CD1c-positive myeloid dendritic cell (primary cell): ENCODE data around the gene MALSU1.
"Not testable (repeated sequence)": the region's sequence is repeated elsewhere in the genome, so short reads cannot be mapped to it uniquely, and the experiment has no call there.

Experiments used
- DNase-seq: peaks from one replicate; pipeline ENCODE4 v3.0.0-alpha.2; 2016; ENCODE audit errors: extremely low spot score

MALSU1 gene

DNA sequence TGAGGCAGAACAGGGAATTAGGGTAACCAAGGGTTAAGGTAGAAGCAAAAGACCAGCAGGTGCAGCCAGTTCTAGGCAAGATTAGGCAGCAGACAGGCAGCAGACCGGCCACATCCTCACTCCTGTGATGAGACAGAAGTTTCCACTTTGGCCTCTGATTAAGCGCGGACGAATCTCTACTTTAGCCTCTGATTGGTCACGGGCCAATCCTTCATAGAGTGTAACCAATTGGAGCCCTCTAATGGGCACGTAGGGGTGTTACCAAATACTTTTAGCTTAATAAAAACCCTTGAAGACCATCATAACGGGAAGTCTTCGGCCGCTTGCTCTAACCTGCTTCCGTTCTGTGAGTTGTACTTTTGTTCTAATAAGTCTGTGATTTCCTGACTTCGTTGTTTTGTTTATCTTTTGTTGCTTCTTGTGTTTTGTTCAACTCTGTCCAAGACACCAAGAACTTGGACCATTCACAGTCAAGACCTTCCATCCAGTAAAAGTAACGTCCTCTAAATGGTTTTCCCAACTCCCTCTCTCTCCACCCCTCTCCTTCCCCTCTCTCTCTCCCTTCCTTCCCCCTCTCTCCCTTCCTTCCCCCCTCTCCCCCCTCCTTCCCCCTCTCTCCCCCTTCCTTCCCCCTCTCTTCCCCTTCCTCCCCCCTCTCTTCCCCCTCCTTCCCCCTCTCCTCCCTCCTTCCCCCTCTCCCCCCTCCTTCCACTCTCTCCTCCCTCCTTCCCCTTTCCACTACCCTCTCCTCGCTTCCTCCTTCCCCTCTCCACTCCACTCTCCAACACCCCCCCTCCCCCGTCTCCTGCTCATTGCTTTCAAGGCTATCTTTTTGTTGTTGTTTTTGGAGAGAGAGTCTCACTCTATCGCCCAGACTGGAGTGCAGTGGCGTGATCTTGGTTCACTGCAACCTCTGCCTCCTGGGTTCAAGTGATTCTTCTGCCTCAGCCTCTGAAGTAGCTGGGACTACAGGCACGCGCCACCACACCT, 13.2 kb upstream of the MALSU1 start:
- DNase-seq, result no peak

DNA sequence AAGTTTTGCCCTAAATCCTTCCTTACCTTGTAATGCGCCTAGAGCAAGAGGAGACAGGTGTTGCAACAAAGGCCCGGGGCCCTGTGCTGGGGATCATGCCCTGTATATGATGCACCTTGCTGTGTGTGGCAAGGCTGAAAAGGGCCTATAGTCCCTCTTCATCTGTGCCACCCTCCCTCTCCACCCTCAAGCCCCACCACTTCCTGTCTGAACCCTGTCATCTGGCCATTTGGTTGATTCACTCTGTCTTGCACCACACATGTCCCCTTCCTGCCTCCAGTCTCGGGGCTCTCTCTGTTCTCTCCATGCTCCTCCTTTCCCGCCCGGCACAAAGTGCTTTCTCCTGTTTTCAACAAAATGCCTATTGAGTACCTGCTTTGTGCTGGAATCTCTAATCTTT, 11.5 kb upstream of the MALSU1 start:
- no peak for DNase-seq

DNA sequence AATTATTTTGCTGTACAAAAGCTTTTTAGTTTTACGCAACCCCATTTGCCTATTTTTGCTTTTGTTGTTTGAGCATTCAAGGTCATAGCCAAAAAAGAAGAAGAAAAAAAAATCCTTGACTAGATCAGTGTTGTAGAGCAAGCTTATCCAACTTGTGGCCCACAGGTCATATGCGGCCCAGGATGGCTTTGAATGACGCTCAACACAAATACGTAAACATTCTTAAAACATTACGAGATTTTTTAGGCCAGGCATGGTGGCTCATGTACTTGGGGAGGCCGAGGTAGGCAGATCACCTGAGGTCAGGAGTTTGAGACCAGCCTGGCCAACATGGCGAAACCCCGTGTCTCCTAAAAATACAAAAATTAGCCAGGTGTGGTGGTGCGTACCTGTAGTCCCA, 8.1 kb upstream of the MALSU1 start:
- DNase-seq, result no peak

DNA sequence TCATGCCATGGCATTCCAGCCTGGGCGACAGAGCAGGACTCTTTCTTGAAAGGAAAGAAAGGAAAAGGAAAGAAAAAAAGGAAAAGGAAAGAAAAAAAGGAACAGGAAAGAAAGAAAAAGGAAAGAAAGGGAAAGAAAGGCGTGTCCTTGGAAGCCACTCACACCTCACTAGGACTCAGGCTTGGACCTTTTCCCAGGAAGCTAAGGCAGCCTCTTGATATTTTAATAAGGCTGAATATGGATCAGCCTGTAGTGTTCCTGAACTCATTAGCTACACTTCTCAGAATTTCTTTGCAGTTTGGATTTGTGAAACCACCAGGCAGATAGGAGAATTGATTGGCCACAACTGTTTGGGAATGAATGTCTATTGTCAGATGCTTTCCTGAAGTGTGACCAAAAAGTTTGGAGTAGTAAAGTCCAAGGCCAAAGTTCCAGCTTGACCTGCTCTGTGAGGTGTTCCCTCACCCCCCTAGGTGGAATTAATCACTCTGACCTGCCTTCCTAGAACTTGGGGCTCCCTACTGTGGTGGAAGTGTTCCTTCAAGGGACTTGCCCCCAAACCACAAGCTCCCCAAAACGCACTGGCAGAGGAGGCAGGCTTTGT, 7.1 kb upstream of the MALSU1 start:
- DNase-seq, result no peak

DNA sequence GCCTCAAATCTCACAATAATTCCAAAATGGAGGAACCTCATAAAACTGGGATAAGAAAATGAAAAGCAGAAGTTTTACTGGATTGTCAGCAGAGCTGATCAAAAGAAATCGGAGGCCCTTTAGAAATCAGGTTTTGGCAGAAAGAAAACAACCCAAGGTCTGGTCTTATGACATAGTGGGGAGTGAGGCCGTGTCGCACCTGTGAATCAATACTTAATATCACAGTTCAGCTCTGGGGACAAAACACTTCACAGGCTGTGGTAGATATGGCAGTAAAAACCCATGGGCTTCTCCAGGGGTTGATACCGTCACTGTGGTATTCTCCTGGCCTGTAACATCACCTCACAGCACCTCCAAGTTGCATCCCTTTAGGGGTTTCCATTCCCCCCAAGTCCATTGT, 6.5 kb upstream of the MALSU1 start:
- no peak for DNase-seq

DNA sequence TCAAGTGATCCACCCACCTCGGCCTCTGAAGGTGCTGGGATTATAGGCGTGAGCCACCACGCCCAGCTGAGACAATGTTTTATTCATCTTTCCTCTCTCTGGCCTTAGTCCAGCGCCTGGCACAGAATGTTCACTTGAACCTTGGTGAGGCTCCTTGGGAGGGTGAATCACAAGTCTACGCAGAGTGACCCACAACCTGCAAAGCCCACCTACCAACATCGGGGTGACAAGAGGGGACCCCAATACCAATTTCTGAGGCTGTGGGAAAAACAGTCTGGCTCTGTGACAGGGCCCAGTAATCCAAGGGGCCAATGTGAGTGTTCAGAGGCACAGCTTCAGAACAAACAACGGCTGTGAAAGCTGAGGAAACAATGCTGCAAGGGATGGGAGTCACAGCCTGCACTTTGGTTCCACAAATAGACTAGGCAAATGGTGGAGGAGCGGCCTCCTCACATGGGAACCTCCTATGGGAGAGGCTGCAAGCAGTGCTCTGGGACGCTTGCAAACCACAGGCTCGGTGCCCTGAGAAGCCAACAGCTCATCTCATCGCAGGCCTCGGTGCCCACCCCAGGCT, 5.6 kb upstream of the MALSU1 start:
- DNase-seq, result no peak

DNA sequence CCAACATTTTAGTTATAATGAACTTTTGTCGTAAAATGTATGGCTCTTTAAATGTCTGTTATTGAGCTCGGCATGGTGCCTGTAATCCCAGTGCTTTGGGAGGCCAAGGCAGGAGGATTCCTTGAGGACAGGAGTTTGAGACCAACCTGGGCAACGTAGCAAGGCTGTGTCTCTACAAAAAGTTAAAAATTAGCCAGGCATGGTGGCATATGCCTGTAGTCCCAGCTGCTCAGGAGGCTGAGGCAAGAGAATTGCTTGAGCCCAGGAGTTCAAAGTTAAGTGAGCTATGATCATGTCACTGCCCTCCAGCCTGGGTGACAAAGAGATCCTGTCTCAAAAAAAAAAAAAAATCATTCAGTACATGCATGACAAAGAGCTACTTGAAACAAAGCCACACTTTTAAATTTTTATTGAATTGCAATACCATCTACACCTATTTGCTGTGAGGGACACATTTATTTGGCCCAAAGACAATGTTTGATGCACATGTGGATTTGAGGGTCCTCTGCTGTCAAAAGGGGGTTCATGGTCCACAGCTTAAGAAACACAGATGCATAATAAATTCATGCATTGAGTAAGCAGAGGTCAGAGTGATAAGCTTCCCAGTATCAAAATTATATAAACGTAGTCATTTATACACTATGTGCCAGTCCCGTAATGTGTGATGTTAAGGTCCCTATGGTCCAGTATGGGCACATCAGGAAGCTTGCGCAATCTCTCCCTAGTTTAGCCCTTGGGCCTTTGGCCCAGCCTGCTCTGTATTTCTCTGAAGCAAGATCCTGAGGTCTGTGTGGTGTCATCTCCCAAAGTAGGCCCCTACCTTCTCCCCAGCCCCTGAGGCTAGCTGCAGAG, 4.4 kb upstream of the MALSU1 start:
- DNase-seq, result peak; percentile 7

DNA sequence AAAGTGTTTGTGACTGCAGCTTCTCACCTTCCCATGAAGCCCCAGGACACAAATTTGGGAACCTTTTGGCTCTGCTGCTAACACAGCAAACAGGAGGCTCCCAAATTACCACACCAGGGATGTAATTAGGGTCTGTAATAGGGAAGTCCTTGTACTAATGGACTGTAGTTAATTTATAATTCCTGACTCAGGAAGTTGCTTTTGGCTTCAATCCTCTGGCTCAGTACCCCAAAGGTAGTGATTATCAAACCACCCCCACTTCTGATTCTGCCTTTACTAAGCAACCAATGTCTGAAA, 3.8 kb upstream of the MALSU1 start:
- DNase-seq, result no peak

DNA sequence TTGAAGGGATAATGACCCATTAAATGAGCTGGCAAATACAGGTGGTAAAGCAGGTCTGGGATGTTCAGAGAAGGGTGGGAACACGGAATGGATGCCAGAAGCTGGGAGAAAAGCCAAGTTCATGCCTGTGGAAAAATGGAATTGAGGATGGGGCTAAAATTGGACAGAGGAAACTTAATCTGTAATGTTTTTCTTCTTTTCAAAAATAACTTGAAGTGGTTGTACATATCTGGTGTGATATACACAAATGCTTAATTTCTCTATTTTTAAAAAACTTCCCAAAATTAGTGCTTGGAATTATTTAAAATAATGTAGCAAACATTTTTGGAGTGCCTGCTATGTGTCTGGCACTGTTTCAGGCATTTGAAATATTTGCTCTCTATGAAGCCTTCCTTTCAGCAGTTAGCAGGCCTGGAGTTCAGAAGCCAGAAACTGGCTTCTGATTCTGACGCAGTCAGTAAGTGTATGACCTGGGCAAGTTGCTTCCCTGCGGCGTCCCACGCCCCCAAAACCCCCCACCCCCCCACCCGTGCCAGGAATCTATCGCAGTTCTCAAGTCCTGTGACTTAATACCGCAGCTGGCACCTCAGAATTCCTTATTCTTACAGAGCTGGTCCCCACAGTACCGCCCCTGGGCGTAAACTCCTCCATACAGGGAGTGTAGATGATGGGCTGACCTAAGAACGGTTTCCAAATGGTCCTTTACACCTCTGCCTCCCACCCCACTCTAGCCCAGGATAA, 828 bp upstream of the MALSU1 start:
- DNase-seq, result no peak

DNA sequence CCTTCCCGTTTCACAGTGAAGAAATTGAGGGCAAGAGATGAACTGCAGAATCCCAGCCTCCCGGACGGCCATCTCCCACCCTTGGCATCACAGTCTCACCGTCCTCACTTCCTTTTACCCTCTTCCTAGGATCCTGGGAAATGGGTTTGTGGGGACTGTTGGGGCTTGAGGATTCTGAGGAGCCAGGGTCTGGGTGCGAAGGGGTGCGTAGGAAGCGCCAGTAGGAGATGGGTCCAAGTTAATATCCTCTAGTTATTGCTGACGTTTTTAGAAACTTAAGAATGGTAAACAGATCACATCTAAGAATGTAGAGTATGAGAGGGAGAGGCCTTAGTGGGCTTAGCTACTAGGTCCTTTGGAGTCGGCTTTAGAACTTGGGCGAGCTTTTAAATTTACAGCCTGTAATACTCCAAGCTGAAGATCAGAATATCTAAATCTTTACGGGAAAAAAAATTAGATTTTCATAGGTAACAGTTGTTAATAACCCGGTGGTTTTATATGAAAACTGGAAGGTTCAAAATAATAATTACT, 696 bp downstream of the MALSU1 start:
- no peak for DNase-seq

DNA sequence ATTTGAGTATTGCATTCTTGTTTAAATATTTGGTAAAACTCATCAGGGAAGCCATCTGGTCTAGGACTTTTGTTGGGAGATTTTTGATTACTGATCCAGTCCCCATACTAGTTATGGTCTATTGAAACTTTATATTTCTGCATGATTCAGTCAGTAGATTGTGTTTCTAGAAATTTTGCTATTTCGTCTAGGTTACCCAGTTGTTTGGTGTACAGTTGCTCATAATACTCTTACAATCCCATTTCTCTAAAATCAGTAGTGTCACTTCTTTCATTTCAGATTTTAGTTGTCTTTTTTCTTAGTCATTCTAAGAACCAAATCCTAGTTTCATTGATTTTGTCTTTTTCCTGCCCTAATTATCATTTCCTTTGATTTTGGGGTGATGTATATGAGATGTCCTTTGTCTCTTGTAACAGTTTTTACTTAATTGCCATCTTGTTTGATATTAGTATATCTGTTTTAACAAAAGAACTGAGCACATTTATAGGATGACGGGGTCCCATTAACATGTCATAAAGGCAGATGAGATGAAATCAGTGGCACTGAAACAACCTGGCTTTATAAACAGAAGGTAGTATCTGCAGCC, 7.9 kb downstream of the MALSU1 start:
- DNase-seq, result no peak

DNA sequence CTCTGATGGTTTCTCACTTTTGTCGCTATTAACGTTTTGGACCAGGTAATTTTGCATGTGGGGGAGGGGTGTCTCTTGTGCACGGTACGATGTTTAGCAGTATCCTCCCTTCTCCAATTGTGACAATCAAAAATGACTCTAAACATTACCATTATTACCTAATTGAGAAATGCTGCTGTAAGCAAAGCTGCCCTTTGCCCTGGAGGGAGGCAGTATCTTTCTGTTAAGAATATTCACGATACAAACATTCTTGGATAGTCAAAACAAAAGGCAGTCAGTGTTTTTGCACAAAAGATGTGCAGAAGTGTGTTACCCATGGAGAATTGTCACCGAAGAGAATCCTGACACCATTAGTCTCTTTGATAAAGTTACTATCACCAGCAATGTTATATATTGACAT, 9.6 kb downstream of the MALSU1 start:
- no peak for DNase-seq

DNA sequence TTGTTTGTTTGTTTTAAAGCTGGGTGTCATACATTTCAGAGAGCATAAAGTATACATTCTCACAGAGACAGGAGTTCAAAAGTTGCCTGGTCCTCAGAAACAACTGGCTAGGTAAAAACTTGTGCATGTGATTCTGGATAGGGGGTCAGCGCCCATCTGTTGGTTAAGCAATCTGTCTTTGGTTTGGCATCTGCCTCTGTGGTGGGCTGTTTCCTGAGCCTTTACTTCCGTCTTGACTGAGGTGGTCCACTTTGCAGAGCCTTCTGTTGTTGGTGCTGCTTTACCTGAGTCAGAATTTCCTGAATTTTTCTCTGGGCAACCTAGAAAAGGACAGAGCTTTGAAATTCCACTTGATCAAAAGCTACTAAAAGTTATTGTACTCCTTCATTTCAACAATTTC, 13.0 kb downstream of the MALSU1 start:
- not testable (repeated sequence) for DNase-seq

DNA sequence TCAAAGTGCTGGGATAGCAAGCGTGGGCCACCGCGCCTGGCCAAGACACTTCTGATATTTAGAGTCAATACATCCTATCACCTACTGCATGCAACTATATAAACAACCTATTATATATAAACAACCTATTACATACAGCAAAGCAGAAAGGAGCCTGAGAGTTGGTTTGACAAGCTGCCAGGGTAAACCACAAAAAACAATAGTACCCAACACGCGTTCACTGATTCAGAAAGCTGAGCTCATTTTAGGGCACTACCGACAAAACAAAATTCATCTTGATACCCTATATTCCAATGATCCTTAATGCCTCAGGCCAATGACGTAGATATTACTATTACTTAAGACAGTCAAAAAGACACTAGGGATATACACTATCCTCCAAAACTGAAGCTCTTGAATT, 16.2 kb downstream of the MALSU1 start:
- no peak for DNase-seq

DNA sequence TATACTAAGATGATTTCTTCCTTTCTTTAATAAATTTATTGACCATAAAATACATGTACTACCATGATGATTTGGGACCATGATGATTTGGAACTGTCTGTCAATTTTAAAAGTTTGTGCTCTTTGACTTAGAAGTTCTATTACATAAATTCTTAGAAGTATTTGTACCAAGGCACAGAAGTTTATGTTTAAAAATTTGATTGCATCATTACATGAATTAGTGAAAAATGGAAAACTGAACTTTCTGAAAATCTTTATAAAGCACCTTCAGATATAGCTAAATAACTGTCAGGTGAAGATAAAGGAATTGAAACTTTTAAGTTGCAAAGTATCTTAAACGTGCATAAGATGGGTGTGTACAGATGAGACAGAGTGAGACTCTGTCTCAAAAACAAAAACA, 32.0 kb downstream of the MALSU1 start:
- DNase-seq, result no peak

DNA sequence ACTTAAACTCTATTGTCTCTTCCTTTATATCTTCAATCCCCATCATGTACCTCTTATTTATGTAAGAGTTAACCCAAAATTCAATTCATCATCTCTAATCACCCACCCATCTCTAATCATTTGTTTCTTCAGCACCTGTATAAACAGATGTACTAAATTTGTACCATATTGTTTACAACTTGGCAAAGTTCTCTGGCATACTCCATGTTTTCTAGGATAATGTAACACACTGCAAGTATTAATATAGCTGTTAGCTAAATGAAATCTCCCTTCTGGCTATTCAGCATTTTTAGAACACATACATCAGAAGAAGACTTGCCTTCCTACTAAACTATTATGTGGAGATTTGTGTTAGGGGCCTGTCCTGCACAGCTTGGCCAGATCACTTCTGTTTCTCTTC, 33.1 kb downstream of the MALSU1 start:
- DNase-seq, result no peak

DNA sequence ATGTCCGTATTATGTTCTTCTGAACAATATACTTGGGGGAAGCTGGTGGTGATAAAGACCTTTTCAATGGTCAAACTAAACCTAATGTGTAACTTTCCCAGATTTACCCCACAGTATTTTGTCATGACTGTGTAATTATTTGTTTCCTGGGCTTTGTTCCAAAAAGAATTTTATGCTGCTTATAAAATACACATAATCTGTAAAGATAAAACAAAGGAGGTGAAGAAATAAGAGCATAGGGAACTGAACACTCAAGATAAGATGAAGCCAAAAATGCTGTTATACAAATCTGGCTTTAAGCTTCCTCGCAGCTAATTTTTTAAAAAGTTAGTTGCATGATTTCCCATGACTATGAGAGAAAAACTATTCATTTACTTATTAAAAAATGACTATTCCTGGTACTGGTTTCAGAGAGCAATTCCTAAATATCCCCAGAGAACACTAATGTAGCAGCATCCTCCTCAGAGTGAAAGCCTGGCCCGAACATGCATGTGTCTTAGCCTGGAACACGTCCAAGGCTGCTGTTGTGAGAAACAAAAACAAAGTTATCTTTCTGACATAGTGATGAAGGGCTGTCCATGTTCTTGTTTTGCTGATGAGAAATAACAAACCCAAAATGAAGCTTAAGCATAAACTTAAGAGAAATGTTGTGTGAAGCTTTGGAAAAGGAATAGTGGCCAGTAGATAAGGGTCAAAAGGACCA, 33.9 kb downstream of the MALSU1 start:
- no peak for DNase-seq

DNA sequence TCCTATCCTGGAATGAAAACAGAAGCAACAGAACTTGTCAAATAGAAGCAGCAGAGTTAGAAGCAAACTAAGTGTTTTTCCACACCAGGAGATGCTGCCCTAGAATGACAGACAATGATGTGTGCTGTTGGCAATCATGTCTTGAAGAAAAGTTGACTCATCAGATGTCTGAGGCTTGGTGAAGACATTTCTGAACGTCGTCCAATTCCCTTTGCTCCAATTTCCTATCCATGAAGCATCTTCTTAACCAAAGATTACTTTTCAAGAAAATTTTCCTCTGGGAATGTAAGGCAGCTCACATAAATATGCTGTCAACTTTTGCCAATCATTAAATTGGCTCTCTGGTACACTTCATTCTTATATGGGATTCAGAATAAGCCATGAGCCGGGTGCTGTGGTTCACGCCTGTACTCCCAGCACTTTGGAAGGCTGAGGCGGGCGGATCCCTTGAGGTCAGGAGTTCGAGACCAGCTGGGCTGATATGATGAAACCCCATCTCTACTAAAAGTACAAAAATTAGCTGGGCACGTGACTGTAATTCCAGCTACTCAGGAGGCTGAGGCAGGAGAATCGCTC, 34.6 kb downstream of the MALSU1 start:
- DNase-seq, result no peak

DNA sequence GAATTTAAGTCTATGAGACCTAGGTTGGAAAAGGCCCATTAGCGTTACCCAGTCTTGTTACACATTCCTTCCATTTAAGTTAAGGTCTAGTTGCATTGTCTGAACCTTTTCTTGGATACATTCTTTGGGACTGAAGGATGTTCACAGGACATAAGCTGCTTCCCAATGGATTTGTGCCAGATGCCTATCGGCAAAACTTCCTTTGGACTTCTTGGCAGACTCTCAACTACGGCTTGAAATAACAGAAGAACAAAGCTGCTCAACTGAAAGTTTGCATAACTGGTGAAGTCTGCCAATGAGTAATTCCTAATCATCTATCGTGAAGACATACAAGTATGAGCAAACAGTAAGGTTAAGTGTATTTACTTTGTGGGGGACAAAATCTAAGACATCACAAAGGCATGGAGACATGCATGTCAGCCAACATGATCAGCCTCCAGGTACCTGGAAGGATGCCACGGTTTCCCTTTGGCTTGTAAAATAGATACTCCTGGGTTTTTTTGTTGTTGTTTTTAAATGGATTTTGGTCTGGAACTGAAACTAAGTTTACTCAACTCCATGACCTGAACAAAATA, 35.4 kb downstream of the MALSU1 start:
- DNase-seq, result no peak

DNA sequence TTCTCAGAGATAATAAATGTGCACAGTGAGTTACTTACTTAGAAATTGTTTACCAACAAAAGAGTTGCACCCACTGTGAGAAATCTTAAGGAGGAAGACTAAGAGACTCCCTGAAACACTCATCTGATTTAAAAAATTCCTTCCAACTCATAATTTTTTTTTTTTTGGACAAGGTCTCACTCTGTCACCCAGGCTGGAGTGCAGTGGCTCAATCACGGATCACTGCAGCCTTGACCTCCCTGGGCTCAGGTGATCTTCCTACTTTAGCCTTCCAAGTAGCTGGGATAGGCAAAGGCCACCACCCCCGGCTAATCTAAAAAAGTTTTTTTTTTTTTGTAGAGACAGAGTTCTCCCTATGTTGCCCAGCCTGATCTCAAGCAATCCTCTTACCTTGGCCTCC, 36.0 kb downstream of the MALSU1 start:
- DNase-seq, result no peak
